Kidney (tissue), 14 donors: Measurements from ENCODE around the gene FAM170B. TPM values are rescaled to one million over a fixed set of nuclear protein-coding genes. Genes with fewer than 3 reads are reported as not detected.

ENCODE experiments used
- DNase-seq, 5 donors: peaks; one replicate each; pipeline ENCODE4 v3.0.0-alpha.2; 2013 to 2020
- FAIRE-seq: peaks from 2 replicates; lab custom pipeline; 2012; peaks lifted over from hg19 to GRCh38; lab: Jason Lieb, UNC
- H3K27ac ChIP-seq, 2 donors: one replicate each; pipeline ENCODE4 v1.7.0; 2013; ENCODE audit warnings: low read depth in 2 of 2, low read length in 2 of 2, inconsistent platforms in 1 of 2
- H3K27me3 ChIP-seq: one replicate; pipeline ENCODE4 v1.7.1; 2013; ENCODE audit warnings: low read length, inconsistent platforms; ENCODE audit not compliant: control insufficient read depth, insufficient read depth
- H3K36me3 ChIP-seq, 3 donors: one replicate each; pipeline versions ENCODE4 v1.7.0 to v1.7.1; 2013; ENCODE audit warnings: low read length in 3 of 3, control low read depth in 1 of 3, inconsistent platforms in 1 of 3; ENCODE audit not compliant: insufficient read depth in 3 of 3, control insufficient read depth in 2 of 3
- H3K4me1 ChIP-seq, 3 donors: one replicate each; pipeline versions ENCODE4 v1.7.0 to v1.7.1; 2013; ENCODE audit warnings: low read length in 3 of 3, inconsistent platforms in 1 of 3, low read depth in 1 of 3; ENCODE audit not compliant: control insufficient read depth in 2 of 3, insufficient read depth in 2 of 3
- H3K4me3 ChIP-seq, 3 donors: one replicate each; pipeline versions ENCODE4 v1.7.0 to v1.8.1; 2013; ENCODE audit warnings: low read length in 3 of 3, control low read depth in 1 of 3, inconsistent platforms in 1 of 3
- H3K9ac ChIP-seq, 3 donors: one replicate each; pipeline versions ENCODE4 v1.7.0 to v1.7.1; 2013; ENCODE audit warnings: low read length in 3 of 3, control low read depth in 1 of 3, inconsistent platforms in 1 of 3
- H3K9me3 ChIP-seq, 3 donors: one replicate each; pipeline versions ENCODE4 v1.7.0 to v1.7.1; 2013; ENCODE audit warnings: low read length in 3 of 3, control low read depth in 1 of 3, inconsistent platforms in 1 of 3; ENCODE audit not compliant: control insufficient read depth in 2 of 3, insufficient read depth in 1 of 3
- CTCF ChIP-seq: IDR thresholded peaks from 3 replicates; pipeline ENCODE4 v1.5.1; 2012; ENCODE audit warnings: mild to moderate bottlenecking, moderate library complexity, borderline replicate concordance; ENCODE audit not compliant: insufficient read depth; ENCODE audit errors: extremely low read depth
- intact Hi-C: fragments of 100-400 bp; cut with DNase I; formaldehyde crosslinking; loops from one replicate; pipeline ENCODE4 v1.11.1; 2022
- polyA plus RNA-seq: library from polyadenylated mRNA; stranded (reverse); fragments of 350-450 nt; fragmentation: Illumina TruSeq; extraction: RNeasy Lipid Tissue Mini Kit (QIAGEN cat#74804); gene quantifications from one replicate; pipeline ENCODE4 v1.2.3, GENCODE V29; 2014; ENCODE audit warnings: low read depth, low replicate concordance; ENCODE audit not compliant: insufficient read depth
- total RNA-seq: library from RNA; stranded (reverse); fragmentation: NEBNext Ultra II Directional; extraction: Animal tissue kit (Norgen Biotek cat#: 25700); gene quantifications from one replicate; pipeline ENCODE4 v1.2.1, GENCODE V29; 2021
- donor health status: control.
- donor health status: control.
- donor health status: control.
- donor health status: control.
- donor health status: control.
- donor health status: DM: yes; HTN: yes; CAD: no.
- donor health status: Normal renal cell carcinoma (clear cell type).

Gene FAM170B
- total and polyA plus RNA-seq, 2 donors from 2014 or later = not detected

DNA sequence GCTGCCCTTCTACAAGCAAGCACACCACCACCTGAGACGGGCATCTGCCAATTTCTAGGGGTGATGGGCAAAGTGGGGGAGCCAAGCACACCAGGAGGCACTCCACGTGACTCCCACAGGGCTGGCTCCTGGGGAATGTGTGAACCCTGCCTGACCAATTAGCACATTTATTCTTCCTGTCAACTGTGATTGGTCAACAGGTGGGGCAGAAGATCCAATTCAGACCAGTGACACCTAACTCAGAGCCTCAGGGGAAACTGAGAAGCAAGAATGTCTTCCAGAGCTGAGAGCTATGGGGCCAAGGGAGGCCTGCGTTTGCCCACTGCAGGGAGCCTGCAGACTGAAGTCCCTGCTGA, 38.9 kb upstream of the FAM170B start:
- Histone ChIP-seq H3K9ac (no peak overlapping the region), H3K36me3 (no peaks in the 10 kb centered on the region), H3K27ac (no peak overlapping the region), H3K27me3 (no peaks in the 10 kb centered on the region), H3K4me1 (peaks cover 0 to 7% (median 4%) of the 10 kb centered on the region in 3 donors), H3K4me3 (no peak overlapping the region), H3K9me3 (no peaks in the 10 kb centered on the region)
- TF ChIP-seq CTCF = no peak
- intact Hi-C loops = no loop called here
- no peak for DNase-seq
- FAIRE-seq = no peak

- Histone ChIP-seq H3K27ac (no peak overlapping the region), H3K27me3 (no peaks in the 10 kb centered on the region), H3K4me3 (no peak overlapping the region), H3K36me3 (no peaks in the 10 kb centered on the region), H3K9ac (no peak overlapping the region), H3K4me1 (peaks cover 0 to 7% (median 4%) of the 10 kb centered on the region in 3 donors), H3K9me3 (no peaks in the 10 kb centered on the region)
- intact Hi-C loops = no loop called here
- FAIRE-seq (no peak), DNase-seq (no peak)
- TF ChIP-seq CTCF = no peak
These were observed 38.4 kb upstream of the FAM170B start for GRCh38 chr10:49172061-49172776.

DNA sequence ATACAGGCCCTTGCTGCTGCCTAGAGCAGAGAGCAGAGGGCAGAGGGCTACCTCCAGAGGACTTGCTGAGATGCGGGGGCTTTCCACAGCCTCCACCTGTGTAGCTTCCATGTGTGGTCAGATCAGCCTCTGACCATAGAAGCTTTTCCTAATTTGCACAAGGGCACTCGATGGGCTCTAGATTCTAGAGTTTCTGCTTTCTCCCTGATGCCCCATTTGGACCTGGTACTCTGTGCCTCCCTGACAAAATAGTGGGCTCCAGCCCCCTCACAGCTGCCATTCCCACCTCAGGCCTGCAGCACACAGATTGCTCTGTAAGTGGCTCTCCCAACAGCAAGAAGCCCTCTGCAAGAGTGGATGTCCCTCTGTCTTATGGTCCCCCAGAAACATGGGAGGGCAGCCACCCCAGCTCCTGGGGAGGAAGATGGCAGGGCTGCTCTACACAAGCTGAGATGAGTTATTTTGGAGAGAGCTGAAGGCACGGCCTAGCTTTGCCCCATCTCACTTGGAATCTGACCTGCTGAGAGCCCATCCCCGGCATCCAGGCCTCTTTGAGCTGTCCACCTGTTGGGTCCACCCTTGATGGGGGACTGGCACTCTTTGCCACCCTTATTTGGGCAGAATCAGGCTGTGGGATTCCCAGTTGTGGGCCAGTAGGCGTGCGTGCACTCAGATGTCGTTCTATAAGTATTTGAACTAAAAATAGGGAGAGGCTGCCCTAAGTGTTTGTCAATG, 37.7 kb upstream of the FAM170B start:
- TF ChIP-seq CTCF = no peak
- Histone ChIP-seq H3K9me3 (no peaks in the 10 kb centered on the region), H3K4me1 (peaks cover 0 to 4% (median 2%) of the 10 kb centered on the region in 3 donors), H3K36me3 (no peaks in the 10 kb centered on the region), H3K4me3 (no peak overlapping the region), H3K27ac (no peak overlapping the region), H3K9ac (no peak overlapping the region), H3K27me3 (no peaks in the 10 kb centered on the region)
- intact Hi-C loops = no loop called here
- DNase-seq (no peak), FAIRE-seq (no peak)
